GM18909 (cell line): ENCODE data around the gene SLC22A23.

Source experiments
- ATAC-seq: cut with Tn5 transposase; IDR thresholded peaks from one replicate; pipeline ENCODE4 v1.9.1; 2021; ENCODE audit warnings: mild to moderate bottlenecking; ENCODE audit not compliant: unreplicated experiment, poor library complexity

SLC22A23 gene

DNA sequence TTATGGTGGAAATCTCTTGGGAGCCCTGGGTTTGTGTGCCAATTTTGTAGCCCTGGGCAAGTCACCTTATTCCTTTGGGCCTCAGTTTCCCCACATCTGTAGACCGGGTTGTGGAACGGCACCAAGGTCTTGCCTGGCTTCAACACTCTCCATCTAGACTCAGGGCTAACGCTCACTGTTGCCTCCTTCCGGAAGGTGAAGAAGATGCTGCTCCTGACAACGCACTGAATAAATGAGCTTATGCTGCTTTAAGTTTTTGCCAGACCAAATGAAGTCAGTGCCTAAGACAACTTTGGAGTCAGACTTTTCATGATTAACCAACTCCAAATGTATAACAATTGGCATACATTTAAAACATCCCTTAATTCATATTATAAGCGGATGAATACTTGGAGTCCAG is 145.0 kb downstream of the SLC22A23 start:
- ATAC-seq = no peak

- ATAC-seq = no peak
These were observed 146.1 kb downstream of the SLC22A23 start for GRCh38 chr6:3310703-3311102.

GRCh38 chr6:3310051-3310448 is 146.8 kb downstream of the SLC22A23 start:
- ATAC-seq = no peak

DNA sequence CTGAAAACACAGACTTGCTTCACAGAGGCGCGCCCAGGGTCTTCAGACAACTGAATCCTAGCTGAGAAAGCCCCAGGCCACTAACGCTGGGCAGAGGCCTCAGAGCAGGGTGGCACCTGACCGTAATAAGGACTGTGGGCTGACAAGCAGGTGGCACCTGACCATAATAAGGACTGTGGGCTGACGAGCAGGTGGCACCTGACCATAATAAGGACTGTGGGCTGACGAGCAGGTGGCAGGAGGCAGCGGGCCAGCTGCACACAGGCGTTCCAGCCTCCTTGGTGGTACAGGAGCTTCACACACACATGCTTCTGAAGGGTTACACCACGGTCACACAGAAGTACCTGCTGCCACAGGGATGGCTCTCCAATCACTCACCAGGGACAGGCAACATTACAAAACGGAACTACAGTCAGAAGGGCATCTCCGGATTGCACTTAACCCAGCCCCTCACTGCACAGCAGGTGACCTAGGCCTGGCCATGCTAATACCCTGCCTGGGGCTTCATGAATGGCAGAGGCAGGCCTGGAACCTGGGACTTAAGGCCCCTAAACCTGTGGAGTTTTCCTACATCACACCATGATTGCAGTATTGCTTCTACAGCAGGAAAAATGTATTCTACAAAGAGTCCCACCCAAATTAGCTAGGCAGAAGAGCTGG is 147.3 kb downstream of the SLC22A23 start:
- ATAC-seq = no peak

DNA sequence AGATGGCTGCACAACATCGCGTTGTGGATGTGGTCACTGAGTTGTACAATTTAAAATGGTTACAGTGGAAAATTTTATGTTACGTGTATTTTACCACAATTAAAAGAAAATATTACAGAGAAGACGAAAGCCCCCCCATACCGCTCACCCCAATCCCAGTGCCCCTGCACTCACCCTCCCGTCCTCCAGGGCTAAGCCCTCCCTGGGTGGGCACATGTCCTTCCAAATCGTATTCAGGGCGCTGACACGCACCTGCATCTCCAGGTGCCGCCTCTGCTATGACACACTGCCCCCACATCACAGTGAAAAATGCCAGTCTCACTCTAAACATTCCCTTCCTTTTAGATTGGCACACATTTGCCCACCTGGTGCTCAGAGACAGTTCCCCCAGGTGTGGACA is 148.7 kb downstream of the SLC22A23 start:
- ATAC-seq = no peak

DNA sequence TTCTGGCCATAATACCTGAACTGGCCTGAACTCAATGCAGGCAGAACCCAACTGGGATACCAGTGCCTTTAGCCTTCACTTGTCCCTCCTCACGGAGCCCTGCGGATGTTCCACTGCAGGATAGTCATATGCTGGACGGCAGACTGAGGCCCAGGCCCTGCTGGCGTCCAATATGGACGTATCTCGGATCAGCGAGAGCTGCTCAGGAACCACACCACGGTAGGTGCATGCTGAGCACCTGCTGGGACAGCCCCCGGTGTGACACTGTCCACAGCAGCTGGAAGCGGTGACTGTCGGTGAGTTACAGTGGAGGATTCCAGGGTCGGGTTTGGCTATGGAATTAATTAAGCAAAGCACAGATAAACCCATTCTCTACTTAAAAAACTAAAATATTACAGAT is 149.4 kb downstream of the SLC22A23 start:
- ATAC-seq = no peak

GRCh38 chr6:3306848-3307247 is 150.0 kb downstream of the SLC22A23 start:
- no peak for ATAC-seq

DNA sequence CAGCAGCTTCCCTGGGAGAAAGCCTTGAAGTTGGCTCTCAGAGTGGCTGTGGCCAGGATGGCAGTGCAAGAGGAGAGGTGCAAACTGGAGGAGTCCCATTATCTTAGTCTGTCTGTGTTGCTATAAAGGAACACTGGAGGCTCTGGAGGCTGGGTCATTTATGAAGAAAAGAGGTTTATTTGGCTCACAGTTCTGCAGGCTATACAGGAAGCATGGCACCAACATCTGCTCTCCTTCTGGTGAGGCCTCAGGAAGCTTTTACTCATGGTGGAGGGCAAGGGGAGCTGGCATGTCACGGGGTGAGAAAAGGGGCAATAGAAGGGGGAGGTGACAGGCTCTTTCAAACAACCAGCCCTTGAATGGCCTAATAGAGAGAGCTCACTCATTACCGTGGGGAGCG is 151.0 kb downstream of the SLC22A23 start:
- ATAC-seq = no peak

DNA sequence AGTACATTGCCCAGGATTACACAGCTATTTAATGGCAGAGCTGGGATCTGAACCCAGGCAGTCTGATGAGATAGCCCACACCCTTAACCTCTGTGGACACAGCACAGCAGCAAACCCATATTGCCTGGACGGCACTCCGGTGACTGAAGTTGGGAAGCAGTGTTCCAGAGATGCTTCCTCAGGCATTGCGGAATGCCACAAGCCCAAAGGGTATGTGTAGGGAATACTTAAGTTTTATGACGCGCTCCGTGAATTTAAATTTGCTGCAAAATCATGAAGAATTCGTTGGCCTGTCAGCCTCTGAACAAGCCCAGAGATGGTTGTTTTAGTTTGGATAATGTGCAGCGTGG is 151.7 kb downstream of the SLC22A23 start:
- ATAC-seq = no peak

GRCh38 chr6:3304500-3305215 is 152.2 kb downstream of the SLC22A23 start:
- ATAC-seq = no peak

- no peak for ATAC-seq
These were observed 152.9 kb downstream of the SLC22A23 start for GRCh38 chr6:3303795-3304411.

- ATAC-seq = no peak
These were observed 155.3 kb downstream of the SLC22A23 start for GRCh38 chr6:3301506-3301905.

GRCh38 chr6:3299221-3299620 is 157.6 kb downstream of the SLC22A23 start:
- ATAC-seq = no peak

DNA sequence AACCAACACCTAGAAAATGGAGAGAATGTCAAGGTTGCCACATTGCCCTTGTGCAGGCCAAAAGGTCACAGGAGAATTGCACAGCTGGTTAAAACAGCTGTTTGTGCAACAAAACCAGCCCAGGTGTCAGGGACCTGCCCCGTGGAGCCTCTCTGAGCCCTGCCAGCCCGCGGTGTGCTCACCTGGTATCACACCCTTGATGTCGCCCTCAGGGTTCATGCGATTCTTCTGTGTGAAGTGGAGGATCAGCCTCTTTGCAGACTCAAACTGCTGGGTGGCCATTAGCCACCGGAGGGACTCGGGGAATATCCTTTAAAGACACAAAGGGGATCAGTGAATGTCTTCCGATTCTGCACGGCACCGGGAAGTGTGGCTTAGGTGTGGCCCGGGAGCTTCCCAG is 158.9 kb downstream of the SLC22A23 start:
- no peak for ATAC-seq

GRCh38 chr6:3297006-3297405 is 159.8 kb downstream of the SLC22A23 start:
- ATAC-seq = no peak

GRCh38 chr6:3296537-3296936 is 160.3 kb downstream of the SLC22A23 start:
- ATAC-seq = no peak

DNA sequence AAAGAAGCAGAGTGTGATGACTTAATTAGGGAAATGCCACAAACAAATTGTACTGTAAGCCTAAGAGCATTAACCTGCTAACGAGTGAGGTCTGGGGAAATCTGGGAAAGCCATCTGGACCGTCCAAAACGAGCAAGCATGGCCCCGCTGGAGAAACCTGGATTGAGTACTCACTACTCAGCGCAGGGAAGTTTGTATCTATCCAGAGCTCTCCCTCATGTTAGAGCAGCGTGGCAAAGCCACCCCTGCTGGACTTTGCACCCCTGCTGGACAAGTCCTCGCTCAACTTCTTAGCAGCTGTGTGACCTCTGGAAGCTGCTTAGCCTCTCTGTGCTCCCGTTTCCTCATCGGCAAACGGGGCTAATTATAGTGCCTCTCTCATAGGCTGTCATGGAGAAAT is 160.8 kb downstream of the SLC22A23 start:
- ATAC-seq = no peak

DNA sequence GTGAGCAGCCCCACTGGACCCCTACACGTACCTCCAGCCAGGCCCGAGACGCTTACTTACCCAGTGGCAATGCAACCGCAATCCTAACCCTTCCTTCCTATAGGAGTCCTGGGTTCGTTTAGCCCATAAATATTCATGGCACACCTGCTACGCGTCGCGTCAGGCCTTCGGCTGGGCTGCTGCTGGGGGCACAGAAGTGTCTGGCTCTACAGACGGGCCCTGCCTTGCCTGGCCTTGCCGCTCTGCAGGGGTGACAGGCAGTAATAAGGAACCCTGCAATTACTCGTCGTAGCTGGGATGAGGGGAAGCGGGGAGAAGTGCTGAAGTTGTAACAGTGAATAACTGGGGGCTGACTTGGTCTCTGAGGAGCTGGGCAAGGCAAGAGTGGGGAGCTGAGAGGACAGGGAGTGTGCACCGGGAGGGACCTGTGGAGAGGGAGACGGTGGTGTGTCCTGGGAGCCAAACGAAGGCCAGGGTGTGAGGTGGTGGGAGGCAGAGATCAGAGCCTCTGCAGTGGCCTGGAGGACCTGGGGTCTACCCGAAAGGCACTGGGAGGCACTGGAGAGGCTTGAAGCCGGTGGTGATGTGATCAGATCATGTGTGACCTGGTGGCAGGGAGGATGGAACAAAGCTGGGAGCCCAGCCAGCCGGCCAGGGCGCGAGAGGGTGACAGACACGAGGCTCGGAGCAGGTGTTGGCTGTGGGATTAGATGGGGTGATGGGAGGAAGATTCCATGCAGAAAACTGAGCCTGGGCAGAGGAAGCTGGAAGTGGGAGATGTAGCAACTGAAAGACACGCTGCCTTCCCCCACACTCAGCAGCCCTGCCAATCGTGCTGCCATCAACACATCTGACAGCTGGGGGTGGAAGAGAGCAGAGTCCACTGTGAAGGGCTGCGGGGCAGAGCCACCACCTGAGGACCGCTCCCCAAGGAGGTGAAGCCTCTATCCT is 161.7 kb downstream of the SLC22A23 start:
- no peak for ATAC-seq

GRCh38 chr6:3294396-3294795 is 162.5 kb downstream of the SLC22A23 start:
- ATAC-seq = no peak

GRCh38 chr6:3293271-3294155 is 163.3 kb downstream of the SLC22A23 start:
- no peak for ATAC-seq
